Activated naive CD4-positive, alpha-beta T cell treated with anti-CD3 and anti-CD28 coated beads, Interleukin-2, amount 50 U/mL, for 24 hours (primary cell): Measurements from ENCODE around the gene SARS1.
A peak's percentile ranks its signal among the peaks of the same experiment; 100 is the strongest.

Experiments used
- H3K27ac Mint-ChIP-seq: one replicate; pipeline ENCODE4 v1.8.0; 2021; ENCODE audit warnings: mild to moderate bottlenecking, mixed read lengths
- H3K27me3 Mint-ChIP-seq: one replicate; pipeline ENCODE4 v1.8.0; 2021; ENCODE audit warnings: mixed read lengths
- H3K36me3 Mint-ChIP-seq: one replicate; pipeline ENCODE4 v1.8.0; 2021; ENCODE audit warnings: mixed read lengths
- H3K4me1 Mint-ChIP-seq: one replicate; pipeline ENCODE4 v1.8.0; 2021; ENCODE audit warnings: mixed read lengths
- H3K4me3 Mint-ChIP-seq: one replicate; pipeline ENCODE4 v1.8.0; 2021; ENCODE audit warnings: mild to moderate bottlenecking, mixed read lengths
- H3K9me3 Mint-ChIP-seq: one replicate; pipeline ENCODE4 v1.8.0; 2021; ENCODE audit warnings: mixed read lengths

SARS1 gene

GRCh38 chr1:109249654-109250401 lies 36.1 kb downstream of the SARS1 start:
- Mint-ChIP-seq H3K4me1 (peaks cover 8% of the 10 kb centered on the region), H3K27me3 (no peaks in the 10 kb centered on the region), H3K9me3 (no peaks in the 10 kb centered on the region), H3K4me3 (peak overlapping the region; percentile 64), H3K36me3 (no peaks in the 10 kb centered on the region), H3K27ac (no peak overlapping the region)

- Mint-ChIP-seq H3K27me3 (no peaks in the 10 kb centered on the region), H3K9me3 (no peaks in the 10 kb centered on the region), H3K4me3 (peak overlapping the region; percentile 64), H3K27ac (no peak overlapping the region), H3K36me3 (no peaks in the 10 kb centered on the region), H3K4me1 (peaks cover 8% of the 10 kb centered on the region)
These were observed 36.9 kb downstream of the SARS1 start for GRCh38 chr1:109250454-109251276.

GRCh38 chr1:109251277-109252166 lies 37.8 kb downstream of the SARS1 start:
- Mint-ChIP-seq H3K27ac (no peak overlapping the region), H3K36me3 (peaks cover 1% of the 10 kb centered on the region), H3K4me3 (peak overlapping the region; percentile 44), H3K4me1 (peaks cover 13% of the 10 kb centered on the region), H3K27me3 (no peaks in the 10 kb centered on the region), H3K9me3 (no peaks in the 10 kb centered on the region)

GRCh38 chr1:109252167-109252892 lies 38.6 kb downstream of the SARS1 start:
- no peaks in the 10 kb centered on the region for H3K9me3 Mint-ChIP-seq
- H3K4me1 Mint-ChIP-seq, result peaks cover 13% of the 10 kb centered on the region
- H3K27me3 Mint-ChIP-seq, result no peaks in the 10 kb centered on the region
- no peak overlapping the region for H3K4me3 Mint-ChIP-seq
- peaks cover 1% of the 10 kb centered on the region for H3K36me3 Mint-ChIP-seq
- H3K27ac Mint-ChIP-seq, result no peak overlapping the region

GRCh38 chr1:109252893-109253802 lies 39.4 kb downstream of the SARS1 start:
- H3K4me3 Mint-ChIP-seq, result no peak overlapping the region
- no peaks in the 10 kb centered on the region for H3K9me3 Mint-ChIP-seq
- no peak overlapping the region for H3K27ac Mint-ChIP-seq
- no peaks in the 10 kb centered on the region for H3K27me3 Mint-ChIP-seq
- H3K36me3 Mint-ChIP-seq, result peaks cover 1% of the 10 kb centered on the region
- H3K4me1 Mint-ChIP-seq, result peaks cover 13% of the 10 kb centered on the region

GRCh38 chr1:109253803-109254620 lies 40.3 kb downstream of the SARS1 start:
- H3K36me3 Mint-ChIP-seq, result peaks cover 1% of the 10 kb centered on the region
- no peak overlapping the region for H3K27ac Mint-ChIP-seq
- H3K27me3 Mint-ChIP-seq, result no peaks in the 10 kb centered on the region
- peaks cover 11% of the 10 kb centered on the region for H3K4me1 Mint-ChIP-seq
- H3K4me3 Mint-ChIP-seq, result no peak overlapping the region
- H3K9me3 Mint-ChIP-seq, result no peaks in the 10 kb centered on the region

- Mint-ChIP-seq H3K4me3 (no peak overlapping the region), H3K9me3 (no peaks in the 10 kb centered on the region), H3K27ac (no peak overlapping the region), H3K27me3 (no peaks in the 10 kb centered on the region), H3K36me3 (peaks cover 1% of the 10 kb centered on the region), H3K4me1 (peaks cover 8% of the 10 kb centered on the region)
These were observed 40.9 kb downstream of the SARS1 start for GRCh38 chr1:109254621-109255096.

- peaks cover 8% of the 10 kb centered on the region for H3K4me1 Mint-ChIP-seq
- no peak overlapping the region for H3K27ac Mint-ChIP-seq
- H3K27me3 Mint-ChIP-seq, result no peaks in the 10 kb centered on the region
These were observed 41.5 kb downstream of the SARS1 start for GRCh38 chr1:109255097-109255651.

GRCh38 chr1:109255678-109256077 lies 42.0 kb downstream of the SARS1 start:
- no peak overlapping the region for H3K27ac Mint-ChIP-seq
- no peaks in the 10 kb centered on the region for H3K9me3 Mint-ChIP-seq
- no peaks in the 10 kb centered on the region for H3K27me3 Mint-ChIP-seq
- peaks cover 1% of the 10 kb centered on the region for H3K36me3 Mint-ChIP-seq
- H3K4me3 Mint-ChIP-seq, result no peak overlapping the region
- H3K4me1 Mint-ChIP-seq, result peaks cover 6% of the 10 kb centered on the region

More at GRCh38 chr1:109255097-109255651, 41.5 kb downstream of the SARS1 start:
- H3K9me3 Mint-ChIP-seq, result no peaks in the 10 kb centered on the region
- H3K4me3 Mint-ChIP-seq, result peak overlapping the region; percentile 23
- H3K36me3 Mint-ChIP-seq, result peaks cover 1% of the 10 kb centered on the region

- H3K36me3 Mint-ChIP-seq, result peaks cover 1% of the 10 kb centered on the region
These were observed 42.4 kb downstream of the SARS1 start for GRCh38 chr1:109256085-109256484.

GRCh38 chr1:109256971-109257681 lies 43.4 kb downstream of the SARS1 start:
- H3K9me3 Mint-ChIP-seq, result no peaks in the 10 kb centered on the region
- no peak overlapping the region for H3K27ac Mint-ChIP-seq
- H3K4me3 Mint-ChIP-seq, result no peak overlapping the region
- peaks cover 1% of the 10 kb centered on the region for H3K36me3 Mint-ChIP-seq
- H3K27me3 Mint-ChIP-seq, result no peaks in the 10 kb centered on the region
- peaks cover 5% of the 10 kb centered on the region for H3K4me1 Mint-ChIP-seq

More at GRCh38 chr1:109256085-109256484, 42.4 kb downstream of the SARS1 start:
- no peaks in the 10 kb centered on the region for H3K27me3 Mint-ChIP-seq
- H3K9me3 Mint-ChIP-seq, result no peaks in the 10 kb centered on the region
- H3K4me3 Mint-ChIP-seq, result no peak overlapping the region
- peaks cover 5% of the 10 kb centered on the region for H3K4me1 Mint-ChIP-seq
- H3K27ac Mint-ChIP-seq, result no peak overlapping the region

- Mint-ChIP-seq H3K4me1 (peaks cover 5% of the 10 kb centered on the region), H3K27ac (no peak overlapping the region), H3K36me3 (peaks cover 1% of the 10 kb centered on the region), H3K4me3 (no peak overlapping the region), H3K27me3 (no peaks in the 10 kb centered on the region), H3K9me3 (no peaks in the 10 kb centered on the region)
These were observed 44.1 kb downstream of the SARS1 start for GRCh38 chr1:109257682-109258421.
